ENCODE data around the gene CLEC14A.
A peak's percentile ranks its signal among the peaks of the same experiment; 100 is the strongest.

The CLEC14A gene

DNA sequence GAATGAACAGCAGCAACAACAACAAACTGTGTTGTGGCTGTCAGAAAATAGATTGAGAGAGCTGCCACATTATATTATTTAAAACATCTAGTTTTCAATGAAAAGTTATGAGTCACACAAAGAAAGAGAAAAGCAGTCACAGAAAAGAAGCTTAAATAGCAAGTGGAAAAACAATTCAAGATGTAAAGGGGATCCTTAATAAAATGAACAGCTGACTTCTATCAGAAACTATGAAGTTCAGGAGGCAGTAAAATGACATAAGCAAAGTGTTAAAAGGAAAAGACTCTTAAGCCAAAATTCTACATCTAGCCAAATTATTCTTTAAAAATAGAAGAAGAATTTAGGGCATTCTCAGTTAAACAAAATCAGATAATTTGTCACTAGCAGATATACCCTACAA lies 5.6 kb downstream of the CLEC14A start:
- no peak for DNase-seq (ENCODE audit: low read depth)
- H3K4me3 ChIP-seq (ENCODE audit: low read length) = no peak overlapping the region
- TF ChIP-seq, protein P1, sequence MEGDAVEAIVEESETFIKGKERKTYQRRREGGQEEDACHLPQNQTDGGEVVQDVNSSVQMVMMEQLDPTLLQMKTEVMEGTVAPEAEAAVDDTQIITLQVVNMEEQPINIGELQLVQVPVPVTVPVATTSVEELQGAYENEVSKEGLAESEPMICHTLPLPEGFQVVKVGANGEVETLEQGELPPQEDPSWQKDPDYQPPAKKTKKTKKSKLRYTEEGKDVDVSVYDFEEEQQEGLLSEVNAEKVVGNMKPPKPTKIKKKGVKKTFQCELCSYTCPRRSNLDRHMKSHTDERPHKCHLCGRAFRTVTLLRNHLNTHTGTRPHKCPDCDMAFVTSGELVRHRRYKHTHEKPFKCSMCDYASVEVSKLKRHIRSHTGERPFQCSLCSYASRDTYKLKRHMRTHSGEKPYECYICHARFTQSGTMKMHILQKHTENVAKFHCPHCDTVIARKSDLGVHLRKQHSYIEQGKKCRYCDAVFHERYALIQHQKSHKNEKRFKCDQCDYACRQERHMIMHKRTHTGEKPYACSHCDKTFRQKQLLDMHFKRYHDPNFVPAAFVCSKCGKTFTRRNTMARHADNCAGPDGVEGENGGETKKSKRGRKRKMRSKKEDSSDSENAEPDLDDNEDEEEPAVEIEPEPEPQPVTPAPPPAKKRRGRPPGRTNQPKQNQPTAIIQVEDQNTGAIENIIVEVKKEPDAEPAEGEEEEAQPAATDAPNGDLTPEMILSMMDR (conservative IDR thresholded peaks at IDR 0.05; ENCODE audit: low read depth, low read length) = no peak

DNA sequence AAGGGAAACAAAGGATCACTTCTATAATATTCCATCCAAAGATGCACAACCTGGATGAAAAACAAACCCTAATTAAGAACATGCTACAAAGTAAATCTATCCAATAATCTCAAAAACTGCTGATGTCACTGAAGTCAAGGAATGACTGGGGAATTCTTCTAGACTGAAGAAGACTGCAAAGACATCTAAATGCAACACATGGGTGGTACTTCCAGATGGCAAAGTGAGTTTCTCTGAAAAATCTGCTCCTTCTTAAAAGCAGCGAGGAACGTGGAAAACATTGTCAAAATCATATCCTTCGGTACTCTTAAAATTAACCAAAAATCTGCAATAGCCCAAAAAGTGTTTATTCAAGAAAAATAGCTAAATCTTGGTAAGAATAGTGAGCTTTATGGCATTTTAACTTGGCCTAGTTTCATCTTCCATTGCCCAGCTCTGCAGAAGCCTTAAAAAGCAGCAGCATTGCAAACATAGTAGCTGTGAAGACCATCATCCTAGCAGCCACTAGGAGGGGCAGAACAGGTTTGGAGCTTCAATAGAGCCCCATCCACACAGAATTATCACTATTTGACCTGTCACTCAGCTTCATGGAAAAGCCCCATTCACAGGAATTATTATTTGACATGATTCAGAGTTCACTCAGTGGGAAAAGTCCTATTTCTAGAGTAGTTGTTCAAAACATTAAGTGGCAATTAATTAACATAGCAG lies 7.4 kb downstream of the CLEC14A start:
- TF ChIP-seq, protein P1 (conservative IDR thresholded peaks at IDR 0.05; ENCODE audit: low read depth, low read length) = peak; percentile 44
- no peak overlapping the region for H3K4me3 ChIP-seq (ENCODE audit: low read length)
- no peak for DNase-seq (ENCODE audit: low read depth)

DNA sequence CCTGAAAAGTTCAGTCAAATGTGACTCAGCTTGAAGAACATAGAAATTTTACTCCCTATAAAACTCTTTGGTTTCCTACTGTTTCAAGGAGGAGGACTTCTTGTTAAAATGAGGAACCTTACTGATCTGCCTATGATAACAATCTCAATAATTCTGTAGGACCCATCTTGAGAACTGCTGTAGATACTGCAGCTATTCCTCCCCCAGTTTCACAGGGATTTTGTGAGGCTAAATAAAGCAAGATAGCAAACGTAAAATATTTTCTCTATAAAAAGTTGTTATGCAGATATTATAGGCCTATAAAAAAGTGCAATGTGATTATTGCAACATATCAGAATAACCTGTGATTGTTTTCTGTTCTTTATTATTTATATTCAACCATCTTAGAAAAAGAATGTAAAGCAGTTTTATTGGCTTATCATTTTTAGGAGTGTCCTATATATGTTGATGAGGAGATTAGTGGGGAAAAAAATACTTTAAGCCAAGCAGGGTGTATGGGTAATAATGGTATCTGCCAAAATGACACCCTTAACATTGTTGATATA lies 12.1 kb downstream of the CLEC14A start:
- no peak for DNase-seq (ENCODE audit: low read depth)
- H3K4me3 ChIP-seq (ENCODE audit: low read length) = no peak overlapping the region
- TF ChIP-seq, protein P1 (conservative IDR thresholded peaks at IDR 0.05; ENCODE audit: low read depth, low read length) = no peak

DNA sequence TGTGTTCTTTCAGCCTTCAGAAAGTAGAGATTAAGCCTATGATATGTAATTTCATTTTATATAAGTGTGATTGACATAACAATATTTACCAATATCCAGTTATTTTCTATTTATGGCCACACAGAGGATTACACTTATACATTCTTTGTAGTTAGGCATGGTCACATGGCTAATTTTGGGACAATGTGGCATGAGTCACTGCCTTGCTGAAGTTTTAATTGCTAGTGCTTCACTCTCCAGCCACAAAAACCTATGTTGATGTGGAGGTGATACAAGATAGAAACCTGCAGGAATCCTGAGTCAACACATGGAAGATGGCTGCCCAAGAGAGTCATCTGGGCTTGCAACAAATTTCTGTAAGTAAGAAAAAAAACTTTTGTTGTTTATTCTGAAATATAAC lies 17.0 kb downstream of the CLEC14A start:
- TF ChIP-seq, protein P1 (conservative IDR thresholded peaks at IDR 0.05; ENCODE audit: low read depth, low read length) = no peak
- no peak overlapping the region for H3K4me3 ChIP-seq (ENCODE audit: low read length)
- DNase-seq (ENCODE audit: low read depth) = no peak

DNA sequence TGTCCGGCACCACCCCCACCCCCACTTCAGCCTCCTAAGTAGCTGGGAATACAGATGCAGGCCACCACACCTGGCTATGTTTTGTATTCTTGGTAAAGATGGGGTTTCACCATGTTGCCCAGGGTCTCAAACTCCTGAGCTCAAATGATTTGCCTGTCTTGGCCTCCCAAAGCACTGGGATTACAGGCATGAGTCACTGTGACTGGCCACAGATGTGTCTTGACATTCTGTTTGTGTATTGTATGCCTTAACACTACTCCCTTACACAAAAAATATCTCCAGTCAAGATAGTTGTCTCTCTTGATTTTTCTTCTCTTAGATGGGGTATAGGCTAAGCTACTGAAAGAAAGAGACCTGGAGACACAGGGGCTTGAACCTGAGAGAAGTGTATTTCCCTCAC lies 17.6 kb downstream of the CLEC14A start:
- DNase-seq (ENCODE audit: low read depth) = no peak
- TF ChIP-seq, protein P1 (conservative IDR thresholded peaks at IDR 0.05; ENCODE audit: low read depth, low read length) = no peak
- H3K4me3 ChIP-seq (ENCODE audit: low read length) = no peak overlapping the region

DNA sequence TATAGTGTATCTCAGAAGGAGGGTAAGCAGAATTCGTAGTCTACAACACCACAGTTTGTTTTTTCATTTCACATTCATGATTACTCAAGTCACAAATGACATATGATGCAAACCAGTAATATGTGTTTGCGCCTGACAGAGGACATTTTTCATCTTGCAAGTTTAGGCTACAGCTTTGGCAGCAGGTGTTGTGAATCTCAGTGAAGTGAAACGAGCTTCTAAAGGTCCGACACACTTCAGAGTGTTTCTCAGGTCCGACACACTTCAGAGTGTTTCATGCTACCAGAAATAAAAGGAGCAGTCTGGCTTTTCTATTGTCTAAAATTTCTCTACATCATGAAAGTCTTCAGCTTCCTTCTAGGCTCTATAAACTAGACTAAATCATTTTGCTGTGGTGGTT lies 22.7 kb downstream of the CLEC14A start:
- TF ChIP-seq, protein P1 (conservative IDR thresholded peaks at IDR 0.05; ENCODE audit: low read depth, low read length) = no peak
- no peak for DNase-seq (ENCODE audit: low read depth)
- H3K4me3 ChIP-seq (ENCODE audit: low read length) = no peak overlapping the region

DNA sequence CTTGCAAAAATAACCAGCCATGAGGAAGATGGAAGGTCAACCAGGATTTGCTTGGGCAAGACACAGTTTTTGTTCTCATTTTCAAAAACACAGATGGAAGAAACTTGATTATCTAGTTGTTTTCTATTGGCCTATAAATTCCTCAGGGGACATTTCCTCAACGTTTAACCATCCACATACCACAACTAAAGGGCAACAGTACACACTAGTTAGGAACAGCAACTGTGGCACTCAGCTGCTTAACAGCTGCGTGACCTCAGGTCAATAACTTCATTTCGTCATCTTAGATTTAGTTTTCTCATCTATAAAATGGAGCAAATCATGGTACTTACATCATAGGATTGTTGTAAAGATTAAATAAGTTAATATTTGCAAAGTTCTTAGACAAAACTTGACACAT lies 29.5 kb downstream of the CLEC14A start:
- H3K4me3 ChIP-seq (ENCODE audit: low read length) = no peak overlapping the region
- DNase-seq (ENCODE audit: low read depth) = no peak
- TF ChIP-seq, protein P1 (conservative IDR thresholded peaks at IDR 0.05; ENCODE audit: low read depth, low read length) = no peak

Data from retinal pigment epithelial cell (primary cell).